HEK293T (cell line): ENCODE results near the gene MAP1A.

Experiments
- BHLHE40 ChIP-seq: fragments of 450-650 bp; IDR thresholded peaks from 2 replicates; pipeline ENCODE4 v1.6.1; 2016; ENCODE audit warnings: mild to moderate bottlenecking, moderate library complexity, borderline replicate concordance
- CTBP1 ChIP-seq: fragments of 450-650 bp; IDR thresholded peaks from 2 replicates; pipeline ENCODE4 v1.6.1; 2016; ENCODE audit warnings: borderline replicate concordance
- FOXA1 ChIP-seq: fragments of 450-650 bp; IDR thresholded peaks from 2 replicates; pipeline ENCODE4 v1.6.1; 2016; ENCODE audit warnings: mild to moderate bottlenecking
- FOXK2 ChIP-seq: fragments of 450-650 bp; IDR thresholded peaks from 2 replicates; pipeline ENCODE4 v1.6.1; 2016; ENCODE audit warnings: mild to moderate bottlenecking
- LEF1 ChIP-seq: fragments of 450-650 bp; IDR thresholded peaks from 2 replicates; pipeline ENCODE4 v1.6.1; 2017; ENCODE audit warnings: mild to moderate bottlenecking, borderline replicate concordance
- SP1 ChIP-seq: fragments of 450-650 bp; IDR thresholded peaks from 2 replicates; pipeline ENCODE4 v1.6.1; 2017
- SUZ12 ChIP-seq: fragments of 450-650 bp; IDR thresholded peaks from 2 replicates; pipeline ENCODE4 v1.6.1; 2016; ENCODE audit warnings: mild to moderate bottlenecking
- TF ChIP-seq, protein P1 (sequence below): fragments of 450-650 bp; IDR thresholded peaks from 2 replicates; pipeline ENCODE4 v1.6.1; 2016

- no peak for TF ChIP-seq LEF1
- no peak for TF ChIP-seq SP1
- no peak for TF ChIP-seq BHLHE40
- TF ChIP-seq SUZ12, result no peak
- TF ChIP-seq FOXA1, result no peak
- TF ChIP-seq CTBP1, result no peak
- TF ChIP-seq, protein P1, sequence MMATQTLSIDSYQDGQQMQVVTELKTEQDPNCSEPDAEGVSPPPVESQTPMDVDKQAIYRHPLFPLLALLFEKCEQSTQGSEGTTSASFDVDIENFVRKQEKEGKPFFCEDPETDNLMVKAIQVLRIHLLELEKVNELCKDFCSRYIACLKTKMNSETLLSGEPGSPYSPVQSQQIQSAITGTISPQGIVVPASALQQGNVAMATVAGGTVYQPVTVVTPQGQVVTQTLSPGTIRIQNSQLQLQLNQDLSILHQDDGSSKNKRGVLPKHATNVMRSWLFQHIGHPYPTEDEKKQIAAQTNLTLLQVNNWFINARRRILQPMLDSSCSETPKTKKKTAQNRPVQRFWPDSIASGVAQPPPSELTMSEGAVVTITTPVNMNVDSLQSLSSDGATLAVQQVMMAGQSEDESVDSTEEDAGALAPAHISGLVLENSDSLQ, result no peak
- TF ChIP-seq FOXK2, result no peak
Observed at GRCh38 chr15:43525131-43525530, 7.7 kb downstream of the MAP1A start.
